OCI-LY1 (cell line): ENCODE data around the gene VPS37D.

Experiments used
- EZH2 ChIP-seq: fragments of 200-600 bp; sonication (generic), shearing (Covaris generic); IDR thresholded peaks from 2 replicates; pipeline ENCODE4 v1.8.0; 2017; ENCODE audit warnings: borderline replicate concordance, mixed run types, mild to moderate bottlenecking, antibody characterized with exemption, low read length, moderate library complexity, mixed read lengths
- TF ChIP-seq, protein P1 (sequence below): fragments of 200-600 bp; sonication (generic), shearing (Covaris generic); IDR thresholded peaks from 2 replicates; pipeline ENCODE4 v1.5.1; 2017; ENCODE audit warnings: mild to moderate bottlenecking, antibody characterized with exemption, low read length, moderate library complexity, mixed read lengths

DNA sequence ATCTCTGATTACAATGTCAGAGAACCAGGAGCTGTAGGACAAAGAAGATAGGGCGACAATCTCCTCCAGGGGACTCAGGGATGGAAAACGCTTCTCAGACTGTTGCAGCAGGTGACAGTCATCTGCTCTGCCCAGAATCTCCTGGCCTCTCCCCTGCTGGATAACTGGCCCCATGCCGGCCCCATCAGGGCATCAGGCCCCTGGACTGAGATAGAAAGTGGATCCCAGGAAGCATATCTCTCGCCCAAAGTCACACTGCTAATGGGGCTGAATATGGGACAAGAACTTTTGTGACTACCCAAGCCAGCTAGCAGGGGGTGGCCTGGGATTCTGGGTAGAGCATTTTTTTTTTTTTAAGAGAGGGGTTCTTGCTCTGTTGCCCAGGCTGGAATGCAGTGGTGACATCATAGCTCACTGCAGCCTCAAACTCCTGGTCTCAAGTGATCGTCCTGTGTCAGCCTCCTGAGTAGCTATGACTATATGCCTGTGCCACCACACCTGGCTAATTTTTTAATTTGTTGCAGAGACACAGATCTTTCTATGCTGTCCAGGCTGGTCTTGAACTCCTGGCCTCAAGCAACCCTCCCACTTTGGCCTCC lies 22.8 kb upstream of the VPS37D start:
- TF ChIP-seq, protein P1, sequence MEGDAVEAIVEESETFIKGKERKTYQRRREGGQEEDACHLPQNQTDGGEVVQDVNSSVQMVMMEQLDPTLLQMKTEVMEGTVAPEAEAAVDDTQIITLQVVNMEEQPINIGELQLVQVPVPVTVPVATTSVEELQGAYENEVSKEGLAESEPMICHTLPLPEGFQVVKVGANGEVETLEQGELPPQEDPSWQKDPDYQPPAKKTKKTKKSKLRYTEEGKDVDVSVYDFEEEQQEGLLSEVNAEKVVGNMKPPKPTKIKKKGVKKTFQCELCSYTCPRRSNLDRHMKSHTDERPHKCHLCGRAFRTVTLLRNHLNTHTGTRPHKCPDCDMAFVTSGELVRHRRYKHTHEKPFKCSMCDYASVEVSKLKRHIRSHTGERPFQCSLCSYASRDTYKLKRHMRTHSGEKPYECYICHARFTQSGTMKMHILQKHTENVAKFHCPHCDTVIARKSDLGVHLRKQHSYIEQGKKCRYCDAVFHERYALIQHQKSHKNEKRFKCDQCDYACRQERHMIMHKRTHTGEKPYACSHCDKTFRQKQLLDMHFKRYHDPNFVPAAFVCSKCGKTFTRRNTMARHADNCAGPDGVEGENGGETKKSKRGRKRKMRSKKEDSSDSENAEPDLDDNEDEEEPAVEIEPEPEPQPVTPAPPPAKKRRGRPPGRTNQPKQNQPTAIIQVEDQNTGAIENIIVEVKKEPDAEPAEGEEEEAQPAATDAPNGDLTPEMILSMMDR = no peak
- TF ChIP-seq EZH2 = no peak
